ENCODE results near the gene RBM39. TPM values are rescaled to one million over a fixed set of nuclear protein-coding genes. Genes with fewer than 3 reads are reported as not detected.
A peak's percentile ranks its signal among the peaks of the same experiment; 100 is the strongest.

RBM39 gene
- total RNA-seq, 1 donor from 2014 or later: 488 TPM

DNA sequence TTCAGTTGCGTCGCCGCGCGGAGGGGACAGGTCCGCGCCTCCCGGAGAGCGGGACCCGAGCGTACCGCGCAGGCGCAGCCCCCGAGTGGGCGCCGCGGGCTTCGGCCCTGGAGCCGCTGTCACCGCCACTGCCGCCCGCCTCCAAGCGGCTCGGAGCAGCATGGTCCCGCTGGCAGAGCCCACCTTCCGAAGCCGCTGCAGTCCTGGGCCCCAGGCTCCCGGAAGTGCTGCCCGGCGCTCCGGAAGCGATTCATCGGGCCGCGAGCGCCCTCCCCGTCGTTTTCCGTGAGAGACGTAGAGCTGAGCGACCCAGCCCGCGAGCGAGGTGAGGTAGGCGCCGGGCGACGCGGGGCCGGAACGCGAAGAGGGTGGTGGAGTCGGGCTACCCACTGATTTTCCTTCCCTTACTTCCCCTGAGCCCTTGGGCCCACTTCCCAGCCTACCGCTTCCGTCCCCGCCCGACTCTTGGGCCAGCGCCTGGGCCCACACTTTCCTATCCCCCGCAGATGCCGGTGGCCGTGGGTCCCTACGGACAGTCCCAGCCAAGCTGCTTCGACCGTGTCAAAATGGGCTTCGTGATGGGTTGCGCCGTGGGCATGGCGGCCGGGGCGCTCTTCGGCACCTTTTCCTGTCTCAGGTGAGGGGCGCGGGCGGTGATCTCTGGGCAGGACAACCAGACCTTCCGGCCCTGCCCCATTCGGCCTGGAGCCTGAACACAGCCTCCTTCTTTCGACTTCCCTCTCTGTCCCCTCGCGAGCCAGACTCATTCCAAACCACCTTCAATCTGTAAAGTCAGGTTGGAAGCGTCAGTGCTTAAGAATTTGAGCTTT, 42.7 kb downstream of the RBM39 start, which contains the start of the genes NFS1 and ROMO1:
TSS of gene NFS1 (minus strand) at position 226 of the 830 bp plus-strand sequence. CDS start at position 162, 64 bp downstream.
TSS of gene ROMO1 (plus strand) at position 279 of the 830 bp plus-strand sequence. CDS start at position 507, 228 bp downstream.
- Mint-ChIP-seq H3K9me3 (no peaks in the 10 kb centered on the region), H3K27me3 (ENCODE audit: low read depth) (no peaks in the 10 kb centered on the region), H3K4me1 (peaks cover 23% of the 10 kb centered on the region), H3K36me3 (peaks cover 18% of the 10 kb centered on the region), H3K27ac (peak within 1 kb of the TSS; percentile 99), H3K4me3 (peak within 1 kb of the TSS; percentile 84)
- TF ChIP-seq, protein P1, sequence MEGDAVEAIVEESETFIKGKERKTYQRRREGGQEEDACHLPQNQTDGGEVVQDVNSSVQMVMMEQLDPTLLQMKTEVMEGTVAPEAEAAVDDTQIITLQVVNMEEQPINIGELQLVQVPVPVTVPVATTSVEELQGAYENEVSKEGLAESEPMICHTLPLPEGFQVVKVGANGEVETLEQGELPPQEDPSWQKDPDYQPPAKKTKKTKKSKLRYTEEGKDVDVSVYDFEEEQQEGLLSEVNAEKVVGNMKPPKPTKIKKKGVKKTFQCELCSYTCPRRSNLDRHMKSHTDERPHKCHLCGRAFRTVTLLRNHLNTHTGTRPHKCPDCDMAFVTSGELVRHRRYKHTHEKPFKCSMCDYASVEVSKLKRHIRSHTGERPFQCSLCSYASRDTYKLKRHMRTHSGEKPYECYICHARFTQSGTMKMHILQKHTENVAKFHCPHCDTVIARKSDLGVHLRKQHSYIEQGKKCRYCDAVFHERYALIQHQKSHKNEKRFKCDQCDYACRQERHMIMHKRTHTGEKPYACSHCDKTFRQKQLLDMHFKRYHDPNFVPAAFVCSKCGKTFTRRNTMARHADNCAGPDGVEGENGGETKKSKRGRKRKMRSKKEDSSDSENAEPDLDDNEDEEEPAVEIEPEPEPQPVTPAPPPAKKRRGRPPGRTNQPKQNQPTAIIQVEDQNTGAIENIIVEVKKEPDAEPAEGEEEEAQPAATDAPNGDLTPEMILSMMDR (IDR thresholded peaks at IDR 0.05; ENCODE audit: unreplicated experiment): peak; percentile 35
- DNase-seq (ENCODE audit: low spot score in 2 of 2, unreplicated experiment in 2 of 2): peak; percentile 77 to 88

DNA sequence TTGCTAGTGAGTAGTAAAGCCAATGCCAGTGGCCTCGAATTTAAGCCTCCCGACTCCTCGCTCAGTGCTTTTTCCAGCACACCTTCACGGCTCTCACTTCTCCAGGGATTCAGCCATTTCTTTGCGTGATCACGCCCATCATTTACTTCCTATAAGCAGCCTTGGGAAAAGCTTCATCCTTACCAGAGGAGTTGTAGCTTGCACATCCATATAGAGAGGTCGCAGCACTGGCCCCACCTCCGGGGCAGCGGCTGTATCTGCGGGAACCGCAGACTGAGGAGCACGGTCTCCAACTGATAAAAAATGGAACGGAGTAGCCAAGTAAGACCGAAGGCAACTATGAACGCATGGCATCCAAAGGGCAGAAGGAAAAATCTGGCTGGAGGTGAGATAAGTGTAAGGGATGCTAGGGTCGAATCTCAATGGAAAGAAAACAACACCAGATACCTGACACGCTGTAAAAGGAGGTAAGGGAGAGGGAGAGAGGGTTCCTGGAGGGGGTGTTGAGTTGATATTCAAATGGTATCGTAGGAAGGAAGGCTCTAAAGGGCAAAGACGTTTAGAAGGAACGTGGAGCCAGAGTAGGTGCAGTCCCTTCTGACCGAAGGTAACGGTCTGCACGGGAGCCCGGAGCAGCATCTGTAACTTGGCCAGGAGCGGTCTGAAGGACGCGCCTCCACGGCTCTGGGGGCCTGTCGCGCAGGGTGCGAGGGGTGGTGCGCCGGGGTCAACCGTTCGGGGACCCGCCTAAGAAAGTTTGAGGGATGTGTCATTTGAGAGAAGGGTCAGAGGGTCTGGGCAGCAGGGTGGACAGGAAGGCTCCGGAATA, 43.5 kb downstream of the RBM39 start:
- no peaks in the 10 kb centered on the region for H3K9me3 Mint-ChIP-seq
- peak overlapping the region; percentile 92 for H3K27ac Mint-ChIP-seq
- H3K4me3 Mint-ChIP-seq: peak overlapping the region; percentile 84
- H3K4me1 Mint-ChIP-seq: peaks cover 23% of the 10 kb centered on the region
- peaks cover 10% of the 10 kb centered on the region for H3K36me3 Mint-ChIP-seq
- TF ChIP-seq, protein P1 (IDR thresholded peaks at IDR 0.05; ENCODE audit: unreplicated experiment): no peak
- H3K27me3 Mint-ChIP-seq (ENCODE audit: low read depth): no peaks in the 10 kb centered on the region
- no peak for DNase-seq (ENCODE audit: low spot score in 2 of 2, unreplicated experiment in 2 of 2)

- TF ChIP-seq, protein P1 (IDR thresholded peaks at IDR 0.05; ENCODE audit: unreplicated experiment): no peak
- DNase-seq (ENCODE audit: low spot score in 2 of 2, unreplicated experiment in 2 of 2): no peak
- Mint-ChIP-seq H3K4me1 (peaks cover 23% of the 10 kb centered on the region), H3K27ac (peak overlapping the region; percentile 92), H3K9me3 (no peaks in the 10 kb centered on the region), H3K27me3 (ENCODE audit: low read depth) (no peaks in the 10 kb centered on the region), H3K36me3 (peaks cover 10% of the 10 kb centered on the region), H3K4me3 (peak overlapping the region; percentile 84)
Observed at GRCh38 chr20:35697696-35698297, 44.3 kb downstream of the RBM39 start.

DNA sequence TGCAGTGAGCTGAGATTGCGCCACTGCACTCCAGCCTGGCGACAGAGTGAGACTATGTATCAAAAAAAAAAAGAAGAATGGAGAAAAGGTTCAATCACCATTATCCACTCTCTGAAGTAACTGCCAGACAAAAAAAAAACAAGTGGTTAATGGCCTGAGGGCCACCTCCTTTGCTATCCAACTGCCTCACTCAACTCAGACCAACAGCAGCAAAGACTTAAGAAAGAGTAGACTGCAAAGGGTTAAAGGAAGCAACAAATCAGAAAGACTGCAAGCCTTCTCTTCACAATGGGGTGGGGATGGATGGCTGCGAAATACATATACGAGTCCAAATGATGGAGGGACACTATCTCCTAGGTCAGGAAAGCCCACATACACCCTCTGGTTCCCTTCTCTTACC, 46.1 kb downstream of the RBM39 start:
- no peaks in the 10 kb centered on the region for H3K9me3 Mint-ChIP-seq
- H3K27ac Mint-ChIP-seq: no peak overlapping the region
- no peak overlapping the region for H3K4me3 Mint-ChIP-seq
- peaks cover 23% of the 10 kb centered on the region for H3K4me1 Mint-ChIP-seq
- TF ChIP-seq, protein P1 (IDR thresholded peaks at IDR 0.05; ENCODE audit: unreplicated experiment): no peak
- peaks cover 6% of the 10 kb centered on the region for H3K36me3 Mint-ChIP-seq
- DNase-seq (ENCODE audit: low spot score in 2 of 2, unreplicated experiment in 2 of 2): no peak
- no peaks in the 10 kb centered on the region for H3K27me3 Mint-ChIP-seq (ENCODE audit: low read depth)

DNA sequence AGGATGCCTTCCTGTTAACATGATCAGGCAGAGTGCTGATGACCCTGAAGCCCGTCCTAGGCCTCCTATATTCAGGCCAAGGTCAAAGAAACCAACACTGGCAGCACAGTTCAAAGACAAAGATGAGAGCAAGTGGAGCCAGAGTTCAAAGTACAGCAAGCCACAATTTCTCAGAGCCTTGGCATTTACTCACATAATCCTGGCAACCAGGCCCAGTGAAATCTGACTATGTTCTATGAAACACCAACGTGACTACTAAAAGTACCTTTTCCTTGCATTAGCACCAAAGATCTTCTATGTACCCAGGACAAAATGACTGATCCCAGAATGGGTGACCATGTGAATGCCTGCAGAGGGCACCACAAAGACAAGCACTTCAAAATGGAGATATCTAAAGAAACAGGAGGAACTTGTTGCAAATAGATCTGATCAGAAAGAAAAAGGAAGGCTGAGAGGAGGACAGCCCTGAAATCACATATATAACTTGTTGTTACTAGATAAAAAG, 46.8 kb downstream of the RBM39 start:
- H3K4me3 Mint-ChIP-seq: no peak overlapping the region

More for the DNA sequence above, 46.8 kb downstream of the RBM39 start:
- Mint-ChIP-seq H3K27ac (no peak overlapping the region), H3K27me3 (ENCODE audit: low read depth) (no peaks in the 10 kb centered on the region), H3K4me1 (peaks cover 21% of the 10 kb centered on the region), H3K36me3 (peaks cover 7% of the 10 kb centered on the region), H3K9me3 (no peaks in the 10 kb centered on the region)
- no peak for DNase-seq (ENCODE audit: low spot score in 2 of 2, unreplicated experiment in 2 of 2)
- TF ChIP-seq, protein P1 (IDR thresholded peaks at IDR 0.05; ENCODE audit: unreplicated experiment): no peak

All from mesothelial cell of epicardium (in vitro differentiated cells).